Peyer's patch (tissue), 4 donors: Measurements from ENCODE around the gene LDLRAD4. TPM values are rescaled to one million over a fixed set of nuclear protein-coding genes. Genes with fewer than 3 reads are reported as not detected.

Experiments used
- DNase-seq, 3 donors: peaks; one replicate each; pipeline ENCODE4 v3.0.0-alpha.2; 2017 to 2019
- H3K27ac ChIP-seq, 4 donors: fragments of 200-600 bp; sonication (generic); one replicate each; pipeline ENCODE4 v1.5.1; 2016 to 2019
- H3K27me3 ChIP-seq, 2 donors: fragments of 200-600 bp; sonication (generic); one replicate each; pipeline ENCODE4 v1.5.1; 2019
- H3K36me3 ChIP-seq, 3 donors: fragments of 200-600 bp; sonication (generic); one replicate each; pipeline ENCODE4 v1.5.1; 2016 to 2019
- H3K4me1 ChIP-seq, 4 donors: fragments of 200-600 bp; sonication (generic); one replicate each; pipeline ENCODE4 v1.5.1; 2016 to 2019
- H3K4me3 ChIP-seq, 4 donors: fragments of 200-600 bp; sonication (generic); 1 replicate in 3 of 4; 2 replicates in 1 of 4; pipeline ENCODE4 v1.5.1; 2016 to 2019; ENCODE audit warnings: mild to moderate bottlenecking in 1 of 4
- H3K9me3 ChIP-seq, 4 donors: fragments of 200-600 bp; sonication (generic); one replicate each; pipeline ENCODE4 v1.5.1; 2016 to 2019; ENCODE audit warnings: mild to moderate bottlenecking in 1 of 4
- CTCF ChIP-seq, 6 experiments: fragments of 450-650 bp in 4 of 6; fragments of 200-600 bp in 2 of 6; sonication (generic) in 1 of 6; IDR thresholded peaks; one replicate each; pipeline ENCODE4 v1.5.1; 2017 to 2019; ENCODE audit warnings: antibody characterized with exemption in 6 of 6, mild to moderate bottlenecking in 3 of 6, moderate library complexity in 1 of 6
- POLR2A ChIP-seq, 2 donors: fragments of 450-650 bp; IDR thresholded peaks; one replicate each; pipeline ENCODE4 v1.5.1; 2017; ENCODE audit warnings: antibody characterized with exemption in 2 of 2, mild to moderate bottlenecking in 2 of 2, moderate library complexity in 2 of 2
- total RNA-seq, 4 donors: library from RNA; depleted of rRNA; stranded (reverse); fragments of >200 nt; gene quantifications; one replicate each; pipeline ENCODE4 v1.1.0, GENCODE V29; 2016

LDLRAD4 gene
- total RNA-seq, 4 donors from 2014 or later: 24.8 to 128 (median 50.0) TPM

GRCh38 chr18:13353084-13353823, 134.7 kb downstream of the LDLRAD4 start:
- H3K9me3 ChIP-seq: peaks cover 0 to 4% (median 0%) of the 10 kb centered on the region in 4 donors
- H3K4me3 ChIP-seq: no peak overlapping the region
- no peaks in the 10 kb centered on the region for H3K4me1 ChIP-seq
- no peak overlapping the region for H3K27ac ChIP-seq
- H3K27me3 ChIP-seq: no peaks in the 10 kb centered on the region
- TF ChIP-seq POLR2A (IDR thresholded peaks at IDR 0.05): no peak
- TF ChIP-seq CTCF (IDR thresholded peaks at IDR 0.05): no peak
- no peak for DNase-seq
- no peaks in the 10 kb centered on the region for H3K36me3 ChIP-seq

GRCh38 chr18:13354402-13354801, 135.8 kb downstream of the LDLRAD4 start:
- H3K4me1 ChIP-seq: no peaks in the 10 kb centered on the region
- no peaks in the 10 kb centered on the region for H3K27me3 ChIP-seq
- no peaks in the 10 kb centered on the region for H3K36me3 ChIP-seq
- no peak overlapping the region for H3K27ac ChIP-seq
- no peak overlapping the region for H3K4me3 ChIP-seq
- no peak for TF ChIP-seq POLR2A (IDR thresholded peaks at IDR 0.05)
- no peak for TF ChIP-seq CTCF (IDR thresholded peaks at IDR 0.05)
- DNase-seq: no peak
- no peaks in the 10 kb centered on the region for H3K9me3 ChIP-seq

GRCh38 chr18:13356032-13356431, 137.5 kb downstream of the LDLRAD4 start:
- Histone ChIP-seq H3K9me3 (no peaks in the 10 kb centered on the region), H3K27ac (no peak overlapping the region), H3K4me3 (no peak overlapping the region), H3K36me3 (no peaks in the 10 kb centered on the region), H3K4me1 (no peaks in the 10 kb centered on the region), H3K27me3 (no peaks in the 10 kb centered on the region)
- DNase-seq: no peak
- TF ChIP-seq CTCF (IDR thresholded peaks at IDR 0.05): no peak
- TF ChIP-seq POLR2A (IDR thresholded peaks at IDR 0.05): no peak

- no peak for TF ChIP-seq POLR2A (IDR thresholded peaks at IDR 0.05)
- TF ChIP-seq CTCF (IDR thresholded peaks at IDR 0.05): no peak
- no peak for DNase-seq
- no peaks in the 10 kb centered on the region for H3K9me3 ChIP-seq
- no peak overlapping the region for H3K4me3 ChIP-seq
- H3K36me3 ChIP-seq: no peaks in the 10 kb centered on the region
- no peaks in the 10 kb centered on the region for H3K4me1 ChIP-seq
- H3K27me3 ChIP-seq: no peaks in the 10 kb centered on the region
- no peak overlapping the region for H3K27ac ChIP-seq
Observed at GRCh38 chr18:13357289-13357688, 138.7 kb downstream of the LDLRAD4 start.

GRCh38 chr18:13359210-13359609, 140.7 kb downstream of the LDLRAD4 start:
- Histone ChIP-seq H3K9me3 (no peaks in the 10 kb centered on the region), H3K36me3 (no peaks in the 10 kb centered on the region), H3K27ac (no peak overlapping the region), H3K27me3 (no peaks in the 10 kb centered on the region), H3K4me3 (no peak overlapping the region), H3K4me1 (peaks cover 0 to under 1% (median 0%) of the 10 kb centered on the region in 4 donors)
- TF ChIP-seq POLR2A (IDR thresholded peaks at IDR 0.05): no peak
- TF ChIP-seq CTCF (IDR thresholded peaks at IDR 0.05): no peak
- no peak for DNase-seq
